ENCODE measurements around the gene UBQLN2. TPM values are rescaled to one million over a fixed set of nuclear protein-coding genes. Genes with fewer than 3 reads are reported as not detected.

The UBQLN2 gene
- total RNA-seq, 1 experiment from 2014 or later, result 38.2 TPM

DNA sequence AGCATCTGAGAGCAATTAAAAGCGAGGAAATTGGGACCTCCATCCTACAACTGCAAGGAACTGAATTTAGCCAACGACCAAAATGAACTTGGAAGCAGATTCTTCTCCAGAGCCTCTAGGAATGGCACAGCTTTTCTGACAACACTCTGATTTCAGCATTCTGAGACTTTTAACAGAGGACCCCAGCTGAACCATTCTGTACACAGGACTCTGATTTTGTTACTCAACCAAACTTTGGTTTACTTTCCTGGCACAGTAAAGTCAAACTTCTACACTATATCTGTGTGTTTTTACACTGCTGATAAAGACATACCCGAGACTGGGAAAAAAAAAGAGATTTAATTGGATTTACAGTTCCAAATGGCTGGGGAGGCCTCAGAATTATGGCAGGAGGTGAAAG lies 37.6 kb downstream of the UBQLN2 start:
- H3K36me3 Mint-ChIP-seq (ENCODE audit: insufficient read depth, unreplicated experiment), result no peaks in the 10 kb centered on the region
- DNase-seq, result no peak
- H3K4me3 Mint-ChIP-seq (ENCODE audit: low read depth, unreplicated experiment), result no peak overlapping the region
- CTCF ChIA-PET, result no interaction called here
- intact Hi-C loops (cut with micrococcal nuclease; ENCODE audit: unreplicated experiment), result no loop called here
- no TSS peak for BruUV-seq (replicated peaks)
- H3K27me3 Mint-ChIP-seq (ENCODE audit: unreplicated experiment), result no peaks in the 10 kb centered on the region
- H3K9me3 Mint-ChIP-seq (ENCODE audit: low read depth, unreplicated experiment), result no peaks in the 10 kb centered on the region
- TF ChIP-seq, protein P1, sequence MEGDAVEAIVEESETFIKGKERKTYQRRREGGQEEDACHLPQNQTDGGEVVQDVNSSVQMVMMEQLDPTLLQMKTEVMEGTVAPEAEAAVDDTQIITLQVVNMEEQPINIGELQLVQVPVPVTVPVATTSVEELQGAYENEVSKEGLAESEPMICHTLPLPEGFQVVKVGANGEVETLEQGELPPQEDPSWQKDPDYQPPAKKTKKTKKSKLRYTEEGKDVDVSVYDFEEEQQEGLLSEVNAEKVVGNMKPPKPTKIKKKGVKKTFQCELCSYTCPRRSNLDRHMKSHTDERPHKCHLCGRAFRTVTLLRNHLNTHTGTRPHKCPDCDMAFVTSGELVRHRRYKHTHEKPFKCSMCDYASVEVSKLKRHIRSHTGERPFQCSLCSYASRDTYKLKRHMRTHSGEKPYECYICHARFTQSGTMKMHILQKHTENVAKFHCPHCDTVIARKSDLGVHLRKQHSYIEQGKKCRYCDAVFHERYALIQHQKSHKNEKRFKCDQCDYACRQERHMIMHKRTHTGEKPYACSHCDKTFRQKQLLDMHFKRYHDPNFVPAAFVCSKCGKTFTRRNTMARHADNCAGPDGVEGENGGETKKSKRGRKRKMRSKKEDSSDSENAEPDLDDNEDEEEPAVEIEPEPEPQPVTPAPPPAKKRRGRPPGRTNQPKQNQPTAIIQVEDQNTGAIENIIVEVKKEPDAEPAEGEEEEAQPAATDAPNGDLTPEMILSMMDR (IDR thresholded peaks at IDR 0.05; ENCODE audit: unreplicated experiment), result no peak
- no peak overlapping the region for H3K27ac Mint-ChIP-seq (ENCODE audit: unreplicated experiment)
- H3K4me1 Mint-ChIP-seq (ENCODE audit: low read depth, unreplicated experiment), result peaks cover 11% of the 10 kb centered on the region

DNA sequence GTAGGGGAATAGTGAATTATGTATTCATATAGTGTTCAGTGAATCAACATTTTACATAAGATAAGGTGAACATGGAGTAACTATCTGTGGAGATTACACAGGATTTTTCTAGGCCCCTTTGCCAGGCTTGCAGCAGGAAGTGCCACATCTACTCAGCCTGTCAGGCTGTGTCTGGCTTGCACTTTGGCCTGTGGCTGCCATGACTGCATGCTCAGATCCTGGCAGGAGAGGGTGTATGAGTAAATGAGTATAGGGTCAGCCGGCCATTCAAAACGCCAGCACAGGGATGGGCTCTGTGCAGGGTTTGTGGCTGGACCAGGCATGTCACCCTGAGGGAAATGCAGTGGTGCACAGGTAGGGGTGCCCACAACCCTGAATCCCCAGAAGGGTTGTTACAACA lies 51.9 kb downstream of the UBQLN2 start:
- CTCF ChIA-PET, result no interaction called here
- Mint-ChIP-seq H3K36me3 (ENCODE audit: insufficient read depth, unreplicated experiment) (no peaks in the 10 kb centered on the region), H3K4me1 (ENCODE audit: low read depth, unreplicated experiment) (no peaks in the 10 kb centered on the region), H3K4me3 (ENCODE audit: low read depth, unreplicated experiment) (no peak overlapping the region), H3K27ac (ENCODE audit: unreplicated experiment) (no peak overlapping the region), H3K9me3 (ENCODE audit: low read depth, unreplicated experiment) (peaks cover 3% of the 10 kb centered on the region), H3K27me3 (ENCODE audit: unreplicated experiment) (no peaks in the 10 kb centered on the region)
- intact Hi-C loops (cut with micrococcal nuclease; ENCODE audit: unreplicated experiment), result no loop called here
- BruUV-seq (replicated peaks), result no TSS peak
- TF ChIP-seq, protein P1 (IDR thresholded peaks at IDR 0.05; ENCODE audit: unreplicated experiment), result no peak
- no peak for DNase-seq

Other genes starting within 250 kb of the UBQLN2 start
- 57.1 and 65.0 TPM in 2 replicates for gene NBDY, start 165.6 kb downstream of the UBQLN2 start, total RNA-seq (2022)

Data from Calu3 (cell line).